ENCODE results near the gene TRIM66. TPM values are rescaled to one million over a fixed set of nuclear protein-coding genes. Genes with fewer than 3 reads are reported as not detected.
A peak's percentile ranks its signal among the peaks of the same experiment; 100 is the strongest.

The TRIM66 gene
- 10 to 100 TPM in 2 of 3 donors, 1 to 10 TPM in 1; 9.6 to 21.3 (median 15.9) TPM for total RNA-seq
- long read RNA-seq, donor 1, partial matches to known transcripts: 0 of 2 reads
- long read RNA-seq, donor 1, other reads (novel, unspliced or antisense): 1 of 2 reads
- long read RNA-seq, donor 2, partial matches to known transcripts: 1 of 4 reads
- long read RNA-seq, donor 2, other reads (novel, unspliced or antisense): 3 of 4 reads

GRCh38 chr11:8682303-8683114, at the start of gene TRIM66, which contains the start of gene RPL27A:
TRIM66 (minus strand) TSS chr11:8682665; CDS start chr11:8672274, 10,391 bp downstream.
RPL27A (plus strand) TSS chr11:8682792; CDS start chr11:8682814, 22 bp downstream.
- intact Hi-C loops (cut with DNase I, micrococcal nuclease): no loop called here
- TF ChIP-seq CTCF (IDR thresholded peaks at IDR 0.05): peak; percentile 7
- peaks cover 18% of the 10 kb centered on the region for H3K4me1 ChIP-seq (ENCODE audit: low read depth)
- peak within 1 kb of the TSS; percentile 90 for H3K4me3 ChIP-seq
- peak; percentile 99 for ATAC-seq
- DNase-seq: peak; percentile 99 to 100 (median 100)
- no peaks in the 10 kb centered on the region for H3K9me3 ChIP-seq
- H3K36me3 ChIP-seq (ENCODE audit: low read depth): no peaks in the 10 kb centered on the region

GRCh38 chr11:8731647-8732323, 49.3 kb upstream of the TRIM66 start:
- no peak for ATAC-seq
- intact Hi-C loops (cut with DNase I, micrococcal nuclease): no loop called here
- DNase-seq: no peak
- Histone ChIP-seq H3K4me1 (ENCODE audit: low read depth) (no peaks in the 10 kb centered on the region), H3K36me3 (ENCODE audit: low read depth) (no peaks in the 10 kb centered on the region), H3K4me3 (no peak overlapping the region), H3K9me3 (no peaks in the 10 kb centered on the region)
- TF ChIP-seq CTCF (IDR thresholded peaks at IDR 0.05): no peak

- TF ChIP-seq CTCF (IDR thresholded peaks at IDR 0.05): no peak
- no peaks in the 10 kb centered on the region for H3K4me1 ChIP-seq (ENCODE audit: low read depth)
- no peak for ATAC-seq
- H3K4me3 ChIP-seq: no peak overlapping the region
- intact Hi-C loops (cut with DNase I, micrococcal nuclease): no loop called here
- no peaks in the 10 kb centered on the region for H3K36me3 ChIP-seq (ENCODE audit: low read depth)
- H3K9me3 ChIP-seq: no peaks in the 10 kb centered on the region
- DNase-seq: no peak
Measured at GRCh38 chr11:8730697-8731020, 48.2 kb upstream of the TRIM66 start.

- intact Hi-C loops (cut with DNase I, micrococcal nuclease): no loop called here
- ATAC-seq: no peak
- H3K4me1 ChIP-seq (ENCODE audit: low read depth): no peaks in the 10 kb centered on the region
Measured at GRCh38 chr11:8729837-8730696, 47.6 kb upstream of the TRIM66 start.

More at GRCh38 chr11:8729837-8730696, 47.6 kb upstream of the TRIM66 start:
- no peaks in the 10 kb centered on the region for H3K9me3 ChIP-seq
- no peak for TF ChIP-seq CTCF (IDR thresholded peaks at IDR 0.05)
- no peaks in the 10 kb centered on the region for H3K36me3 ChIP-seq (ENCODE audit: low read depth)
- DNase-seq: no peak
- H3K4me3 ChIP-seq: no peak overlapping the region

Data from mucosa of descending colon (tissue), 3 donors.